H9 (cell line): ENCODE data around the gene SDK1. TPM values are rescaled to one million over a fixed set of nuclear protein-coding genes. Genes with fewer than 3 reads are reported as not detected.

Experiments
- DNase-seq: peaks from one replicate; pipeline ENCODE4 v3.0.0-alpha.2; 2017
- H2AFZ ChIP-seq: one replicate; pipeline ENCODE4 v1.6.1; 2013; ENCODE audit warnings: mild to moderate bottlenecking, low read length, control low read depth, moderate library complexity
- H2AK5ac ChIP-seq: 2 replicates; pipeline ENCODE4 v1.6.1; 2013; ENCODE audit warnings: low read length, control low read depth, mixed read lengths; ENCODE audit not compliant: insufficient read length
- H2BK120ac ChIP-seq: one replicate; pipeline ENCODE4 v1.6.1; 2013; ENCODE audit warnings: low read depth, mild to moderate bottlenecking, low read length, control low read depth, inconsistent platforms; ENCODE audit not compliant: poor library complexity, severe bottlenecking
- H2BK12ac ChIP-seq: 2 replicates; pipeline ENCODE4 v1.6.1; 2013; ENCODE audit warnings: low read length, control low read depth, mixed read lengths, low read depth; ENCODE audit not compliant: insufficient read length
- H2BK15ac ChIP-seq: 2 replicates; pipeline ENCODE4 v1.6.1; 2013; ENCODE audit warnings: low read depth, low read length, control low read depth
- H2BK20ac ChIP-seq: one replicate; pipeline ENCODE4 v1.6.1; 2013; ENCODE audit warnings: low read depth, mild to moderate bottlenecking, low read length, control low read depth, inconsistent platforms; ENCODE audit not compliant: poor library complexity, severe bottlenecking
- H2BK5ac ChIP-seq: 2 replicates; pipeline ENCODE4 v1.6.1; 2013; ENCODE audit warnings: low read length, control low read depth, mixed read lengths; ENCODE audit not compliant: insufficient read length
- H3K14ac ChIP-seq: 2 replicates; pipeline ENCODE4 v1.6.1; 2013; ENCODE audit warnings: low read length, control low read depth; ENCODE audit not compliant: insufficient read depth
- H3K18ac ChIP-seq: 2 replicates; pipeline ENCODE4 v1.6.1; 2013; ENCODE audit warnings: low read depth, mild to moderate bottlenecking, mixed read lengths, low read length, control low read depth; ENCODE audit not compliant: insufficient read length
- H3K23ac ChIP-seq: 2 replicates; pipeline ENCODE4 v1.6.1; 2013; ENCODE audit warnings: low read length, control low read depth, mixed read lengths, low read depth; ENCODE audit not compliant: insufficient read length
- H3K23me2 ChIP-seq: 2 replicates; pipeline ENCODE4 v1.6.1; 2013; ENCODE audit warnings: low read depth, mild to moderate bottlenecking, mixed read lengths, low read length, control low read depth; ENCODE audit not compliant: insufficient read length, poor library complexity, severe bottlenecking
- H3K27ac ChIP-seq: 2 replicates; pipeline ENCODE4 v1.5.1; 2013; ENCODE audit warnings: low read length, control low read depth, mixed read lengths, low read depth; ENCODE audit not compliant: insufficient read length
- H3K27me3 ChIP-seq: 2 replicates; pipeline ENCODE4 v1.6.1; 2013; ENCODE audit warnings: low read length, control low read depth, inconsistent platforms; ENCODE audit not compliant: insufficient read depth
- H3K4ac ChIP-seq: 2 replicates; pipeline ENCODE4 v1.6.1; 2013; ENCODE audit warnings: low read depth, mild to moderate bottlenecking, control low read depth, inconsistent platforms, low read length, moderate library complexity
- H3K4me1 ChIP-seq: 2 replicates; pipeline ENCODE4 v1.6.1; 2013; ENCODE audit warnings: low read length, control low read depth, inconsistent platforms; ENCODE audit not compliant: insufficient read depth
- H3K4me2 ChIP-seq: 2 replicates; pipeline ENCODE4 v1.6.1; 2013; ENCODE audit warnings: low read length, control low read depth, mixed read lengths; ENCODE audit not compliant: insufficient read length, insufficient read depth
- H3K56ac ChIP-seq: 2 replicates; pipeline ENCODE4 v1.6.1; 2013; ENCODE audit warnings: low read depth, mild to moderate bottlenecking, mixed read lengths, low read length, control low read depth; ENCODE audit not compliant: insufficient read length
- H3K79me1 ChIP-seq: 2 replicates; pipeline ENCODE4 v1.6.1; 2013; ENCODE audit warnings: low read depth, mild to moderate bottlenecking, moderate library complexity, low read length, control low read depth, inconsistent platforms; ENCODE audit not compliant: insufficient read depth, poor library complexity, severe bottlenecking
- H3K79me2 ChIP-seq: 2 replicates; pipeline ENCODE4 v1.6.1; 2013; ENCODE audit warnings: low read length, control low read depth, inconsistent platforms; ENCODE audit not compliant: insufficient read depth
- H3K9ac ChIP-seq: 2 replicates; pipeline ENCODE4 v1.6.1; 2013; ENCODE audit warnings: low read length, control low read depth, mixed read lengths; ENCODE audit not compliant: insufficient read length; ENCODE audit errors: extremely low read depth
- H3K9me3 ChIP-seq: one replicate; pipeline ENCODE4 v1.6.1; 2013; ENCODE audit warnings: low read depth, low read length, inconsistent platforms; ENCODE audit not compliant: control insufficient read depth
- H3T11ph ChIP-seq: one replicate; pipeline ENCODE4 v1.6.1; 2013; ENCODE audit warnings: mild to moderate bottlenecking, low read length, control low read depth, inconsistent platforms
- H4K20me1 ChIP-seq: one replicate; pipeline ENCODE4 v1.6.1; 2013; ENCODE audit not compliant: control insufficient read depth, insufficient read length, insufficient read depth
- H4K5ac ChIP-seq: 2 replicates; pipeline ENCODE4 v1.6.1; 2013; ENCODE audit warnings: low read depth, mild to moderate bottlenecking, mixed read lengths, low read length, control low read depth; ENCODE audit not compliant: insufficient read length
- H4K8ac ChIP-seq: replicated peaks from 2 replicates; pipeline ENCODE4 v1.6.1; 2013; ENCODE audit warnings: low read length, control low read depth, mixed read lengths, low read depth; ENCODE audit not compliant: insufficient read length
- H4K91ac ChIP-seq: 2 replicates; pipeline ENCODE4 v1.6.1; 2013; ENCODE audit warnings: low read depth, mild to moderate bottlenecking, moderate library complexity, mixed read lengths, low read length, control low read depth; ENCODE audit not compliant: insufficient read length
- H3K27ac Mint-ChIP-seq, 3 experiments: 2 replicates in 2 of 3; 3 replicates in 1 of 3; pipeline ENCODE4 v1.8.0; 2020 to 2021; ENCODE audit warnings: mixed read lengths in 3 of 3, mild to moderate bottlenecking in 1 of 3, moderate library complexity in 1 of 3
- H3K27me3 Mint-ChIP-seq: 2 replicates; pipeline ENCODE4 v1.8.0; 2021; ENCODE audit warnings: low read depth, mild to moderate bottlenecking, moderate library complexity, mixed read lengths
- H3K36me3 Mint-ChIP-seq, 3 experiments: 2 replicates in 2 of 3; 3 replicates in 1 of 3; pipeline ENCODE4 v1.8.0; 2020 to 2021; ENCODE audit warnings: low read depth in 3 of 3, mixed read lengths in 3 of 3; ENCODE audit not compliant: insufficient read depth in 1 of 3
- H3K4me1 Mint-ChIP-seq, 2 experiments: 2 replicates each; pipeline ENCODE4 v1.8.0; 2020; ENCODE audit warnings: mixed read lengths in 2 of 2
- H3K4me3 Mint-ChIP-seq, 2 experiments: 2 replicates in 1 of 2; 3 replicates in 1 of 2; pipeline ENCODE4 v1.8.0; 2020 to 2021; ENCODE audit warnings: mild to moderate bottlenecking in 2 of 2, mixed read lengths in 2 of 2, moderate library complexity in 1 of 2
- H3K9me3 Mint-ChIP-seq, 2 experiments: 2 replicates in 1 of 2; 3 replicates in 1 of 2; pipeline ENCODE4 v1.8.0; 2020; ENCODE audit warnings: mild to moderate bottlenecking in 2 of 2, mixed read lengths in 2 of 2, moderate library complexity in 1 of 2
- CTCF ChIP-seq: fragments of 200-600 bp; sonication (generic); conservative IDR thresholded peaks from 3 replicates; pipeline ENCODE4 v1.8.0; 2021; ENCODE audit warnings: antibody characterized with exemption, mild to moderate bottlenecking
- WGBS: extraction: QIAGEN DNeasy Blood & Tissue Kit; methylation state at CpG from one replicate; pipeline ENCODE4 v1.1.7; 2013; ENCODE audit warnings: missing lambda C conversion rate, low lambda C conversion rate, mixed read lengths; ENCODE audit not compliant: insufficient read length; ENCODE audit errors: extremely low coverage; 5-methylcytosine and 5-hydroxymethylcytosine counted together
- total RNA-seq: library from RNA; stranded (reverse); gene quantifications from 2 replicates; pipeline ENCODE4 v1.2.1, GENCODE V29; 2021

Gene SDK1
- total RNA-seq, 1 experiment from 2014 or later: 8.7 TPM

- no peaks in the 10 kb centered on the region; a peak in 1 of 7 replicates for H3K36me3 Mint-ChIP-seq
- Histone ChIP-seq H2BK5ac (no peak overlapping the region), H4K8ac (no peak overlapping the region), H3K23ac (no peak overlapping the region), H3K9ac (no peak overlapping the region), H3K27ac (no peak overlapping the region), H3K4me1 (no peaks in the 10 kb centered on the region), H4K20me1 (no peaks in the 10 kb centered on the region), H3K79me1 (no peaks in the 10 kb centered on the region), H3K4ac (no peak overlapping the region), H2BK20ac (no peak overlapping the region), H2AK5ac (no peak overlapping the region), H3K14ac (no peak overlapping the region; the same call in 1 of the 2 replicates), H3K18ac (no peak overlapping the region), H4K5ac (no peak overlapping the region), H3K9me3 (no peaks in the 10 kb centered on the region), H4K91ac (no peak overlapping the region), H2BK12ac (no peak overlapping the region), H3T11ph (no peak overlapping the region), H2BK15ac (no peak overlapping the region), H3K23me2 (no peaks in the 10 kb centered on the region), H3K27me3 (no peaks in the 10 kb centered on the region), H3K4me2 (no peak overlapping the region), H3K56ac (no peak overlapping the region), H2BK120ac (no peak overlapping the region), H2AFZ (no peak overlapping the region), H3K79me2 (no peaks in the 10 kb centered on the region)
- WGBS: no CpG with 5 or more reads among the region's 32 CpGs
- H3K4me3 Mint-ChIP-seq: no peak overlapping the region
- no peak overlapping the region for H3K27ac Mint-ChIP-seq
- H3K9me3 Mint-ChIP-seq: no peaks in the 10 kb centered on the region; a peak in 1 of 5 replicates
- DNase-seq: no peak
- no peak for TF ChIP-seq CTCF
- H3K27me3 Mint-ChIP-seq: no peaks in the 10 kb centered on the region
- no peaks in the 10 kb centered on the region for H3K4me1 Mint-ChIP-seq
These were observed 913.5 kb downstream of the SDK1 start for GRCh38 chr7:4214291-4215155.
